Endothelial cell of umbilical vein (primary cell): ENCODE data around the gene MT1F. TPM values are rescaled to one million over a fixed set of nuclear protein-coding genes. Genes with fewer than 3 reads are reported as not detected.

Experiments used
- BruUV-seq: library from RNA; stranded (reverse); fragments of 400-500 nt; replicated peaks from 2 replicates; lab custom pipeline; 2021; lab: Mats Ljungman, UMichigan
- CTCF ChIA-PET: fragments of 300-600, 350-600 bp; sonication (Branson Sonifier 250); formaldehyde crosslinking; loops from one replicate; lab custom pipeline; 2021; ENCODE audit warnings: antibody characterized with exemption, inconsistent platforms; lab: Charles Lee
- POLR2A ChIA-PET: fragments of 300-600, 350-600 bp; sonication (Branson Sonifier 250); formaldehyde crosslinking; loops from one replicate; lab custom pipeline; 2021; ENCODE audit warnings: antibody characterized with exemption, inconsistent platforms; lab: Charles Lee
- DNase-seq: peaks from one replicate; pipeline ENCODE4 v3.0.0-alpha.2; 2011; ENCODE audit warnings: low read depth, low spot score
- FAIRE-seq: peaks from 2 replicates; lab custom pipeline; 2011; peaks lifted over from hg19 to GRCh38; lab: Jason Lieb, UNC
- H2AFZ ChIP-seq: 2 replicates; pipeline ENCODE4 v1.6.0; 2012; ENCODE audit warnings: low read depth, low read length, control low read depth, inconsistent platforms
- H3K27ac ChIP-seq: 2 replicates; pipeline ENCODE4 v1.5.1; 2011; ENCODE audit warnings: low read depth, mild to moderate bottlenecking, control low read depth, low read length, moderate library complexity; ENCODE audit not compliant: insufficient read depth
- H3K27me3 ChIP-seq, 2 experiments: 2 replicates each; pipeline versions ENCODE4 v1.6.0 to v1.6.1; 2011; ENCODE audit warnings: low read length in 2 of 2, mixed read lengths in 1 of 2; ENCODE audit not compliant: control insufficient read depth in 2 of 2, insufficient read depth in 2 of 2
- H3K36me3 ChIP-seq, 2 experiments: 2 replicates in 1 of 2; 3 replicates in 1 of 2; pipeline ENCODE4 v1.5.1; 2011; ENCODE audit warnings: low read length in 2 of 2, mild to moderate bottlenecking in 1 of 2, moderate library complexity in 1 of 2; ENCODE audit not compliant: control insufficient read depth in 2 of 2, insufficient read depth in 2 of 2; ENCODE audit errors: extremely low read depth in 1 of 2
- H3K4me1 ChIP-seq: 3 replicates; pipeline ENCODE4 v1.5.1; 2011; ENCODE audit warnings: mild to moderate bottlenecking, low read length; ENCODE audit not compliant: control insufficient read depth, insufficient read depth; ENCODE audit errors: extremely low read depth
- H3K4me2 ChIP-seq: 2 replicates; pipeline ENCODE4 v1.6.1; 2011; ENCODE audit warnings: low read length, control low read depth, mixed read lengths; ENCODE audit not compliant: insufficient read depth
- H3K4me3 ChIP-seq, 3 experiments: fragments of 200-600 bp in 1 of 3; sonication (generic), shearing (Covaris generic) in 1 of 3; replicated peaks in 1 of 3; 2 replicates each; pipeline ENCODE4 v1.5.1; 2011 to 2016; ENCODE audit warnings: control low read depth in 3 of 3, low read length in 3 of 3, mild to moderate bottlenecking in 2 of 3, inconsistent platforms in 1 of 3, low read depth in 1 of 3, moderate library complexity in 1 of 3; ENCODE audit not compliant: insufficient read depth in 1 of 3
- H3K79me2 ChIP-seq: 2 replicates; pipeline ENCODE4 v1.6.0; 2012; ENCODE audit warnings: low read length, inconsistent platforms; ENCODE audit not compliant: control insufficient read depth, insufficient read depth
- H3K9ac ChIP-seq: replicated peaks from 2 replicates; pipeline ENCODE3; 2011; ENCODE audit warnings: low read length, control low read depth; ENCODE audit not compliant: insufficient read depth; ENCODE audit errors: extremely low read depth
- H3K9me1 ChIP-seq: replicated peaks from 3 replicates; pipeline ENCODE4 v1.6.0; 2011; ENCODE audit warnings: mild to moderate bottlenecking, low read length; ENCODE audit not compliant: control insufficient read depth, insufficient read depth; ENCODE audit errors: extremely low read depth
- H3K9me3 ChIP-seq: replicated peaks from 2 replicates; pipeline ENCODE4 v1.5.1; 2012; ENCODE audit warnings: low read length, inconsistent platforms; ENCODE audit not compliant: control insufficient read depth, insufficient read depth
- H4K20me1 ChIP-seq: replicated peaks from 2 replicates; pipeline ENCODE3; 2011; ENCODE audit warnings: mild to moderate bottlenecking, low read length; ENCODE audit not compliant: control insufficient read depth, insufficient read depth; ENCODE audit errors: extremely low read depth
- EZH2 ChIP-seq: IDR thresholded peaks from 2 replicates; pipeline ENCODE4 v1.6.1; 2012; ENCODE audit warnings: borderline replicate concordance, low read depth, mild to moderate bottlenecking, moderate library complexity, low read length, inconsistent platforms; ENCODE audit not compliant: severe bottlenecking
- GATA2 ChIP-seq: IDR thresholded peaks from 2 replicates; pipeline ENCODE4 v1.7.0; 2011; ENCODE audit warnings: low read depth, mild to moderate bottlenecking, moderate library complexity, mixed read lengths, low read length; ENCODE audit not compliant: insufficient read length, insufficient read depth
- MAX ChIP-seq: IDR thresholded peaks from 2 replicates; pipeline ENCODE4 v1.6.1; 2011; ENCODE audit not compliant: insufficient read depth, insufficient read length
- POLR2A ChIP-seq: IDR thresholded peaks from 2 replicates; pipeline ENCODE4 v1.6.1; 2012; ENCODE audit warnings: low read depth, mild to moderate bottlenecking, control low read depth, low read length
- POLR2AphosphoS5 ChIP-seq: IDR thresholded peaks from 2 replicates; pipeline ENCODE4 v1.6.1; 2012; ENCODE audit warnings: low read depth, mild to moderate bottlenecking, control low read depth, low read length, moderate library complexity; ENCODE audit not compliant: insufficient read depth
- dilution Hi-C: fragments of 300-500 bp; cut with MboI; formaldehyde crosslinking; loops from one replicate; pipeline ENCODE4 v1.15.0; 2019; ENCODE audit warnings: low sequenced_read_pairs; ENCODE audit not compliant: extremely low pct_ligation_motif_present
- intact Hi-C: fragments of 100-400 bp; cut with micrococcal nuclease; formaldehyde crosslinking; loops from one replicate; pipeline ENCODE4 v1.10.0; 2022
- polyA plus RNA-seq, 4 experiments: library from polyadenylated mRNA; depleted of rRNA in 3 of 4; stranded (reverse) in 3 of 4; unstranded in 1 of 4; fragments of >200 nt; gene quantifications; 2 replicates each; pipeline versions ENCODE4 v1.2.1 to v1.2.3, GENCODE V29; 2011 to 2012; ENCODE audit warnings: missing spikeins in 1 of 4
- total RNA-seq: library from RNA; stranded (reverse); gene quantifications from 2 replicates; pipeline ENCODE4 v1.2.3, GENCODE V29; 2021

MT1F gene
- total and polyA plus RNA-seq, 2 donors (not counting 3 experiments of a cell fraction or from before 2014, with no cell fraction given) = 2.2 to 2.6 TPM

GRCh38 chr16:56625140-56625942 is 32.4 kb upstream of the MT1F start, which contains the start of gene MT1E:
Gene MT1E (plus strand): TSS chr16:56625781. CDS start chr16:56625852, 71 bp downstream.
- TF ChIP-seq POLR2AphosphoS5 (peak; percentile 100), POLR2A (peak; percentile 99), EZH2 (no peak)
- no peaks in the 10 kb centered on the region for H4K20me1 ChIP-seq
- H3K36me3 ChIP-seq = no peaks in the 10 kb centered on the region
- DNase-seq = peak; percentile 54
- H3K4me3 ChIP-seq = peak within 1 kb of the TSS; percentile 21 to 74 (median 64)
- H3K79me2 ChIP-seq = peaks cover 12% of the 10 kb centered on the region
- ChIA-PET CTCF (interaction anchor here (0.9 to 2.5 kb wide), 7 partner anchors 13 to 76 kb away, joined by 3 to 11 read pairs (median 4); partner anchors contain the start of gene MT2A), POLR2A (interaction anchor here (0.6 to 3.3 kb wide), 13 partner anchors 8 to 1079 kb away, joined by 3 to 51 read pairs (median 5); partner anchors contain the start of genes MT1X and MT2A)
- H2AFZ ChIP-seq = peak within 1 kb of the TSS; percentile 90
- no peaks in the 10 kb centered on the region for H3K27me3 ChIP-seq
- peak within 1 kb of the TSS; percentile 68 for H3K9ac ChIP-seq
- intact Hi-C loops = loop anchor here (1.0 kb wide), 2 partner anchors 9 to 18 kb away; no protein-coding TSS in a partner anchor
- dilution Hi-C loops = no loop called here
- H3K4me2 ChIP-seq = peak within 1 kb of the TSS; percentile 75
- FAIRE-seq = peak; percentile 81
- H3K4me1 ChIP-seq = peaks cover 12% of the 10 kb centered on the region
- no peaks in the 10 kb centered on the region for H3K9me3 ChIP-seq
- H3K27ac ChIP-seq = peak within 1 kb of the TSS; percentile 61
- no TSS peak for BruUV-seq
- no peaks in the 10 kb centered on the region for H3K9me1 ChIP-seq

- no peak for DNase-seq
- FAIRE-seq = no peak
Observed at GRCh38 chr16:56625943-56626654, 31.7 kb upstream of the MT1F start.

More at GRCh38 chr16:56625943-56626654, 31.7 kb upstream of the MT1F start:
- Histone ChIP-seq H3K4me1 (peaks cover 12% of the 10 kb centered on the region), H3K27me3 (no peaks in the 10 kb centered on the region), H3K9me1 (no peaks in the 10 kb centered on the region), H3K4me2 (peak overlapping the region; percentile 75), H3K79me2 (peaks cover 12% of the 10 kb centered on the region), H4K20me1 (no peaks in the 10 kb centered on the region), H3K4me3 (peak overlapping the region; percentile 21 to 74 (median 64)), H3K9me3 (no peaks in the 10 kb centered on the region), H3K9ac (peak overlapping the region; percentile 68), H2AFZ (peak overlapping the region; percentile 90), H3K27ac (peak overlapping the region; percentile 61), H3K36me3 (no peaks in the 10 kb centered on the region)
- ChIA-PET POLR2A (interaction anchor here (0.6 to 3.3 kb wide), 11 partner anchors 8 to 163 kb away, joined by 3 to 51 read pairs (median 4); partner anchors contain the start of gene MT2A), CTCF (interaction anchor here (0.9 to 2.5 kb wide), 11 partner anchors 8 to 75 kb away, joined by 3 to 11 read pairs (median 4); partner anchors contain the start of gene MT2A)
- dilution Hi-C loops (no loop called here), intact Hi-C loops (loop anchor here (1.0 kb wide), 2 partner anchors 8 to 19 kb away; no protein-coding TSS in a partner anchor)
- TF ChIP-seq MAX = no peak
- no peak for TF ChIP-seq GATA2
- TF ChIP-seq POLR2AphosphoS5 = no peak
- TSS peak; percentile 94 for BruUV-seq
